Measurements from ENCODE around the gene CHDH.

GRCh38 chr3:53824795-53825194, 21.4 kb downstream of the CHDH start:
- TF ChIP-seq CTCF (IDR thresholded peaks at IDR 0.05; ENCODE audit: insufficient read depth, low read length, poor library complexity, severe bottlenecking) (no peak), EZH2phosphoT487 (conservative IDR thresholded peaks at IDR 0.05; ENCODE audit: low read length) (no peak)
